Left ventricle myocardium superior (tissue), 1 donor: ENCODE results near the gene MAP2K1. TPM values are rescaled to one million over a fixed set of nuclear protein-coding genes. Genes with fewer than 3 reads are reported as not detected.
"Not testable (repeated sequence)": the region's sequence is repeated elsewhere in the genome, so short reads cannot be mapped to it uniquely, and the experiment has no call there.

Experiments used
- ATAC-seq: fragments of 200-7000 bp; cut with Tn5 transposase; one replicate; pipeline ENCODE4 v1.9.1; 2020; ENCODE audit warnings: mild to moderate bottlenecking, moderate library complexity
- DNase-seq: peaks from one replicate; pipeline ENCODE4 v3.0.0-alpha.2; 2020
- intact Hi-C: fragments of 100-400 bp; cut with micrococcal nuclease; formaldehyde crosslinking; loops from one replicate; pipeline ENCODE4 v1.11.0; 2022
- total RNA-seq: library from RNA; stranded (reverse); fragmentation: NEBNext Ultra II Directional; extraction: Animal tissue kit (Norgen Biotek cat#: 25700); gene quantifications from one replicate; pipeline ENCODE4 v1.2.1, GENCODE V29; 2021
- donor health status: DM: no; HTN: yes; CAD: no; lungs with severe emphysema.

MAP2K1 gene
- total RNA-seq, 1 donor from 2014 or later: 40.4 TPM

DNA sequence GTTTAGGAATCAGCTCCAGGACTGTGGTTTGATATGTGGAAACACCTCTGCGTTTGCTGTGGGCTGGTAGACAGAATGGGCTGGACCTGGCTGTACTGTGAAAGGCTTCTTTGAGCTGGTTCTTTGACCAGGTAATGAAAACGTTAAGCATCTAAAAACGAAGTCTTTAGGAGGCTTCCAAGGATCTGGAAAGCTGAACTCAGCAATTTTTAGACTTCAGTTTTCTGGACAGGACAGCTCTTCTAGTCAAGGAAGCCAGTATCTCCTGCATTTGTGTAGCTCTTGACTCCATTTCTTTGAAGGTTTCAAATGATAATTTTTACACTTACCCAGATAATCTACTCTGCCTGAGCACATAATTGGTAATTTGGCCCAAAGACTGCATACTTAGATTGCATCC lies 25.5 kb downstream of the MAP2K1 start:
- intact Hi-C loops: no loop called here
- no peak for ATAC-seq
- DNase-seq: no peak

DNA sequence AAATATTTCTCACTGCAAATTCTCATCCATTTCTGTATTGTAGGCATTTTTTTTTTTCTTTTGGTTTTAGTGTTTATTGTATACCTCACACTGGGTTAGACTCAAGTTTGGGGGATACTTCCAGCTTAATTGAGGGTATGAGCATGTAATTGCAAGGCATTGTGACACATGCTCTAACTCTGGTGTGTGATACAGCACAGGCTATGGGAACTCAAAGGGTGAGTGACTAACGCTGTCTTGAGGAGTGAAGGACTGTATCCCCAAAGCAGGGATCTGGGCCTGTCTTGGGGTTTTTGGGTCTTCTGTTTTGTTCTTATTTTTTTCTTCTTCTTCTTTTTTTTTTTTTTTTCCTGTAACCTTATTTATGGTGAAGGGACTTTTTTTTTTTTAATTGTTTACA lies 26.9 kb downstream of the MAP2K1 start:
- intact Hi-C loops: no loop called here
- ATAC-seq (no peak), DNase-seq (no peak)

DNA sequence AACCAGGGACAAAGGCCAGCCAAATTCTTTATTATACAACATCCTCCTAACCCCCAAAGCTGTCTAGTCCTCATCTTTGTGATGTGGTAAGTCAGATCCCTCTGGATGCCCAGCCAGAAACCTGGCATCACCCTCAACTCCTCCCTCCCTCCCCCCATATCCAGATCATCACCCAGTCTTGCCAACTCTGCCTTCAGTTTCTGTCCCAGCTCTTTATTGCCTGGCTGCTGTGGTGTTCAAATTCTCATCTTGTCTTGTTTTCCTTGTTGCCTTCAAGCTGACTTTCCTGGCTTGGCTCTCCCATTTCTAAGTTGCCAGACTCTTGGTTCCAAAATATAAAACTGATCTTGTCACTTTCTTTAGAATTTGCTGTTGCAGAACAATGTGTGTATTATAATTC lies 28.6 kb downstream of the MAP2K1 start:
- DNase-seq: no peak
- ATAC-seq: peak; percentile 42
- intact Hi-C loops: no loop called here

DNA sequence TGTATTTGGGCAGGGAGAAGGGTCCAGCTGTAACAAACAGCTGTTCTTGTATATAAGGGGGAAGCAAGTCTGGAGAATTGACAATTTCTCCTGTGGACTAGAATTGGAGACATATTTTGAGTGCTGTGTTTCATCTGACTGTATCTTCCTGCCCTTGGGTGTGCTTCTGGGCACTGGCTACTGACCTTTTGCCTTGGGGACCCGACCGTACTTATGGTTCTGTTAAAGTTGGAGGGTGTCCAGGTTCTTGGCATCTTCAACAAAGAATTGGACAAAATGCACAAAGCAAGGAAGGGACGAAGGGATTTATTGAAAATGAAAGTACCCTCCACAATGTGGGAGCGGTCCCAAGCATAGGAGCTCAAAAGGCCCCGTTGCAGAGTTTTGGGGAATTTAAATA lies 31.0 kb downstream of the MAP2K1 start:
- ATAC-seq (peak; percentile 13), DNase-seq (no peak)
- intact Hi-C loops: no loop called here

DNA sequence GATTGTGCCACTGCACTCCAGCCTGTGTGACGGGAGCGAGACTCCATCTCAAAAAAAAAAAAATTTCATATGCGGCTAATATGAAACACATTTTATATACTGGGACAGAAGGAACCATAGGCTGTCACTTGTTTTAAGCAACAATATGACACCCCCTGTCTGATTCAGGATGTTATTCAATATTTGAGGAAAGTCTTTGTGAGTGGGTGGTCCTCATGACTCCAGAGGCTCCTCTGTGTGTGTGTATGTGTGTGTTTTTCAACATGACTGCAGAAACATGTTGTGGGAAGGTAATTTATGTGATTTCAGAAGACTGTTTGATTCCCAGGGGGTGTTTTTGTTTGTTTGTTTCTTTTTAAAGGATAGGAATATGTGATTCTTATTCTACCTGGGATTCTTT lies 32.8 kb downstream of the MAP2K1 start:
- intact Hi-C loops: no loop called here
- DNase-seq (no peak), ATAC-seq (no peak)

DNA sequence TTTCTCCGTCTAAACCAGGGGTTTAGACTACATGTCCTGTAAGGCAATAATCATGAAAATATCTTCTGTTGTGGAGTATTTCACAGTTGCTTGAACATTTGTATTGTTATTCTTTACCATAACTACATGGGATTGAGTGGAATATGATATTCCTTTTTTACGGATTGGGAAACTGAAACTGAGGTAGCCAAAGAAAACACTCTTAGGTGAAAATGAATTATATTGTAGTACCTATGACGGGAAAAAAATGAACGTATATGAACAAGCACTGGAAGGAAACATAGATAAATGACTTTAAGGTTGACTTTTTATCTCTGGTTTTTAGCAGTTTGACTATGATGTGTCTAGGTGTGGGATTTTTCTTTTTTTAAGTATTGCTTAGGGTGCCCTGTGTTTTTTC lies 35.6 kb downstream of the MAP2K1 start:
- intact Hi-C loops: no loop called here
- no peak for ATAC-seq
- DNase-seq: no peak

DNA sequence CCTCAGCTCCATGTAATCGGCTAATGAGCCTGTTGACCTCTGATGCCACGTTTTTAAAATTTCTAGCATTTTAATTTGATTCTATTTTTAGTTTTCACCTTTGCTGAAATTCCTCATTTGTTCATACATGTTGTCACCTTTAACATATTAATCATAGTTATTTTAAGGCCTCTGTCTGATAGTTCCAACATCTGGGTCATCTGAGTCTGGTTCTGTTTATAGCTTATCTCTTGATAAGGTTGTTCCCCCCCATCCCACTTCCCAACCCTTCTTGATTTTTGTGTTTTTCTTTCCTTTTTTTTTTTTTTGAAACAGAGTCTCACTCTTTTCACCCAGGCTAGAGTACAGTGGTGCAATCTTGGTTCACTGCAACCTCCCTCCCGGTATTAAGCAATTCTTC lies 36.4 kb downstream of the MAP2K1 start:
- ATAC-seq (no peak), DNase-seq (no peak)
- intact Hi-C loops: no loop called here

DNA sequence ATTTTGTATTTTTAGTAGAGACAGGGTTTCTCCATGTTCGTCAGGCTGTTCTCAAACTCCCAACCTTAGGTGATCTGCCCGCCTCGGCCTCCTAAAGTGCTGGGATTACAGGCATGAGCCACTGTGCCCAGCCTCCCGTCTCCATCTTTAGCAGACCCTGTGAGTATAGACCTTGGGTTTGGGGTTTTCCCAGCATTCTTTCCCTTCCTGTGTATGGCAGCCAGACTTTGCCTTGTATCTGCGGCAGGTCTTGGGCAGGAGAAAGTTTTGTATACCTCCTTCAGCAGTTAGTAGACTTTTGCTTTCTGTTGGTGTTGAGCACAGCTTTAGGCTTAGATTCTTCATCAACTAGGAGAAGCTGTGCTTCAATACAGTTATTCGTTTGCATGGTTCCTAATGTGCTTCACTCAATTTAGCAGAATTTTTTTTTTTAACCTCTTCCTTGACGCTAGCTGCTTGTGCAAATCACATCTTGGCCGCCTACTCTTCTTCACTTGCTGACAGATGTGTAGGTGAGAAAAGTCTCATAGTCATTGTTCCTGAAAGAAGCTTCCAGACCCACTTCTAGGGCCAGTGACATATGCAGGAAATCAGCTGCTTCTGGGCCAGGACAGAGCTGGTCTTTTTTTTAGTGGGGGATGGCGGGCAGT lies 38.4 kb downstream of the MAP2K1 start:
- DNase-seq (no peak), ATAC-seq (no peak)
- intact Hi-C loops: no loop called here

DNA sequence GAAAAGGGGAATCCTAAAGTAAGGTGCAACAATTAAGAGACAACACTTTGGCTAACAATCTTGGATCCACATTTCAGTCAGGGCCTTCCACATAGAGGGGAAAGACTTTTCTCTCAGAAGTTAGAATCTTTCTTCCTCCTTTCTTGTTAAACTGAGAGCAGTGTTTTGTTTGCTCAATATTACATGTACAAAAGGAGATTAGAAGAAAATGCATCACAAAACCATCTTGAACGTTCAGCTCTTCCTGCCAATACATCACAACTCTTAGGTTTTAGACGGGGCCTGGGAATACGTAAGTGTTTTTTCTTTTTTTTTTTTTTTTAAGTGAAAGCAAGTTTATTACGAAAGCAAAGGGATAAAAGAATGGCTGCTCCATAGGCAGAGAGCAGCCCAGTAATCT lies 39.1 kb downstream of the MAP2K1 start:
- intact Hi-C loops: no loop called here
- ATAC-seq: no peak
- no peak for DNase-seq

DNA sequence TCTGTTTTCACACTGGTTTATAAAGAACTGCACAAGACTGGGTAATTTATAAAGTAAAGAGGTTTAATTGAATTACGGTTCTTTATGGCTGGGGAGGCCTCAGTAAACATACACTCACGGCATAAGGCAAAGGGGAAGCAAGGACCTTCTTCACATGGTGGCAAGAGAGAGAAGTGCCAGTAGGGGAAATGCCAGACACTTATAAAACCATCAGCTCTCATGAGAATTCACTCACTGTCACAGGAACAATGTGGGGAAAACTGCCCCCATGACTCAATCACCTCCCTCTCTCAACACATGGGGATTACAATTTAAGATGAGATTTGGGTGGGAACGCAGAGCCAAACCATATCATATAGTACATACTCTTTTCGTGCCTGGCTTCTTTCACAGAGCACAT lies 42.4 kb downstream of the MAP2K1 start:
- no peak for DNase-seq
- intact Hi-C loops: no loop called here
- ATAC-seq: no peak

DNA sequence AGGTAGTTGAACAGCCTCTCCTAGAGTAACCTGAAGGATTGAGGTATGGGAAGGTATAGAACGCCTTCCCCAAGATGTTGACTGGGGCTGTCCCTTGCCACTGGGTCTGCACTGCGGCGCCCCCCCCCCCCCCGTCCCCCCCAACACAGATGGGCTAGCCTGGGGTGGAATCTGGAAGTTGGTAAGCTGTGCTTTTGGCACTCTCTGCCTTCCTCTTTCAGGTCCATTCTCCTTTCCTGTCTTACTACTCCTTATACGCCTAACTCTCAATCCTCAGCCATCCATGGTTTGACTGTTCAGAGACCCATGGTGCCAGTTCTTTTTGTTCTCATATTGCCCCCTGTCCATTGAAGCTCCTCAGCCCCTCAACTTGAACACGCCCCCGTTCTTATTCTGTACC lies 42.8 kb downstream of the MAP2K1 start:
- intact Hi-C loops: no loop called here
- no peak for ATAC-seq

DNA sequence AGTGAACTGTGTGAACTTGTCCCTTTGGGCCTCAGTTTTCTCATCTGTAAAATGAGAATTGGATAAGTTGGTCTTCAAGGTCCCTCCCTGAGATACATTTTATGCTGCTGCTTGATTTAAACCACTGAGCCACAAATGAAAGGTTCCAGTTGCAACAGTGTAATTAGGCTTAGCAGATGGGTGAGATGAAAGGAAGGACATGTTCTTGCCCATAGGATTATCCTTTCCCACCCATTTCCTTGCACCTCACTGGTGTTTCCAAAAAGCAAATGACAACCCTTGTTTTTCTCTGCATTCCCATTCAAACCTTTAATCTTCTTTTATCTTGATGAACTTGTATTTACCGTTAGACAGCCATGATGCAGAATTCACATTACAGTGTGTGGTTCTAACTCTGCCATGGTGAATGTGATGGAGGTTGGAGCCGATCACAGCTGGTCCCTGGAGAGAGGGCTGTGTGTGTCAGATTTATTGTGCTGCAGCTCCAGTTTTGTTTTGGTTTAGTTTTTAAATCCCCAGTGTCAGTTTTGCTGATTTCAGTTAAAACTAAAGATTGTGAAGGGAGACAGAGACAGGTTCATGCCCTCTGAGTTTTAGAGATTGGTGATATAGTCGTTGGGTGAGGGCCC lies 44.0 kb downstream of the MAP2K1 start:
- DNase-seq (no peak), ATAC-seq (no peak)
- intact Hi-C loops: no loop called here

More for the DNA sequence above, 42.8 kb downstream of the MAP2K1 start:
- DNase-seq: no peak

DNA sequence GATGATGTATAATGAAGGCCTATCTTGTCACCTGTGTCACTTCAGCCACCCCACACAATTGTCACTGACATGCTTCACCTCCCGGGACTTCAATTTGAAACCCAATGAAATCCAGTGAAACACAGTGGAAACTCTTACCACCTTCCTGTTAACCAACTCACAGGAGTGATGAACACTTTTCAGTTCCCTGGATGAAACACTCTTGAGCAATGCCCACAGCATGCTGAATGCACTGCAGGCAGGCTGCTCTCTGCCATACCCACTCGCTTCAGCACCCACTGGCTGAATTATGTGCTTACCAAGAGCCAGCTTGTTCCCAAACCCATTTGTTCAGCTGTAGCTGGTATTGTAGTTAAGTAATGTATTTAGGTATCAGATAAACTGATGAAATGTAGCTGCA lies 47.0 kb downstream of the MAP2K1 start:
- intact Hi-C loops: no loop called here
- ATAC-seq (no peak), DNase-seq (no peak)

DNA sequence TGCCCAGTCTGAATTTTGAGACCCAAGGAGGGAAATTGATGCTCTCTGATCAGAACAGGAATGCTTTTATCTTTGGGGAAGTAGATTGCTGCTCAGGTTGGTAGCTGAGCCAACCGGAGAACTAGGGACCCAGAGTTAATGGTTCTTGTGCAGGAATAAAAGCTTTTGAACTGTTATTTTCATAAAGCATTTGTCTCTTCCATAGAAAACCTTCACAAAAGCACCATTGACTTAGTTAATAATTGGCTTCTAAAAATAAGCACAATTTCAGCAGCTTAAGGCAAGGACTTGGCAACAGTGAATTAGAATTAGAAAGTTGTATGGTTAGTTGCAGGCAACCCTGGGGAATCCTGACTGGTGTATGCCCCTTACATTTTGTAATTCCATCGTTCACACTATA lies 53.8 kb downstream of the MAP2K1 start:
- DNase-seq (no peak), ATAC-seq (no peak)
- intact Hi-C loops: no loop called here

DNA sequence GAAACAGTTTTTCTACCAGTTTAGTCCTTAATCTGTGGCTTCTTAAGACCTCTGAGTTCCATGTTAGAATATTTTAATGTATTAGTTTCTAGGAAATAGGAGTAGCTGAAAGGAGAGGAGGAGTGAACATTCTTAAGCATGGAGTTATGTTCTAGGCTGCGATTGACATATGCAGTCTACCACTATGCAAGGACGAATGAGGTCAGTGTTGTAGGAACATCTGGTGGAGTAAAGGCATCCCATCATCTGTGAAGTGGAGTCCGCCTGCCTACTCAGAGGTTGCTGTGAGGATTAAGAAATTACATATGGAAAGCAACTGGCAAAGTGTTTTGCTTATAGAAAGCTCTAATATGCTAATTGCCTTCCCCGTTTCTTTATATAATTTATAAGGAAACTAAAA lies 65.7 kb downstream of the MAP2K1 start:
- no peak for ATAC-seq
- no peak for DNase-seq
- intact Hi-C loops: no loop called here

DNA sequence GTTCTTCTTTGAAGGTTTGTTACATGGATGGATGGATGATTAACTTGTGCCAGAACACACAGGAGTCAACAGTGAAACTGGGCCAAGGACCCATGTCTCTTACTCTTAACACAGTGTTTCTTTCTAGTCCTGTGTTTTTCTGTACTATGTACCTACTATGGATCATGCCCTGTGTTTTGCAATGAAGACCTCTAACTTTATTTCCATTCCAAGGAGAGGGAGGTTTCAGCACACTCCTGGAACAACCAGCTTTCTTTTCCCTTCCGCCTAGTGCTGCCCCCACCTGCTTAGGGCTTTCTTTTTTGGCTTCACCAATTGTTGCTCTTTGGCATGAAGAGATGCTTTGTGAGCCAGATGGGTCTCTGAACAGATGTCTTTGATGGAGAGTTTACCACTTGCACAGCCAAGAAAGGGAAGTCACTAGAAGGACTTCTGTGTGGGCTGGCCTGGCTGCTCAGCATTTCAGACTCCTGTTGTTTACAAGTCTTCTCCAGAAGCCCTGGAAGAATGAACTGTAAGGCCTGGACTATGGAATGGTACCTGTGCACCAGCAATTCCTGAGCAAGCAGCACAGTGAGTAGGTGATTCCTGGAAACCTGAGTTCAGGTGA lies 66.4 kb downstream of the MAP2K1 start:
- ATAC-seq: peak; percentile 85
- DNase-seq: no peak
- intact Hi-C loops: no loop called here

DNA sequence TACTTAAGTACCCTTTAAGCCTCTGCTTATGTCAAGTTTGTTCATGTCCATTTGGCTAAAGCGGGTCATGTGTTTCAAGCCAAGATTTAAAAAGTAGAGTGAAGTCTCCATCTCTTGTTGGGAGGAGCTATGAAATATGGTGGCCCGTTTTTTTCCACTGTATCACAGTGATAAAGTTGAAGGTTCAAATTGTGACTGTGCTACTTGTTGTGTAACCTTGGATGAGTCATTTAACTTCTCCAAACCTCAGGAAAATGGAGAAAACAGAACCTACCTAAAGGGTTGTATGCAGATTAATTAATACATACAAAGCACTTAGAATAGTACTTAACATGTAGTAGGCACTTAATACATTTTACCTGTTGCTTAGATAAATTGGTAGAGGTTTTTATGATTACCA lies 67.4 kb downstream of the MAP2K1 start:
- ATAC-seq (no peak), DNase-seq (no peak)
- intact Hi-C loops: no loop called here

DNA sequence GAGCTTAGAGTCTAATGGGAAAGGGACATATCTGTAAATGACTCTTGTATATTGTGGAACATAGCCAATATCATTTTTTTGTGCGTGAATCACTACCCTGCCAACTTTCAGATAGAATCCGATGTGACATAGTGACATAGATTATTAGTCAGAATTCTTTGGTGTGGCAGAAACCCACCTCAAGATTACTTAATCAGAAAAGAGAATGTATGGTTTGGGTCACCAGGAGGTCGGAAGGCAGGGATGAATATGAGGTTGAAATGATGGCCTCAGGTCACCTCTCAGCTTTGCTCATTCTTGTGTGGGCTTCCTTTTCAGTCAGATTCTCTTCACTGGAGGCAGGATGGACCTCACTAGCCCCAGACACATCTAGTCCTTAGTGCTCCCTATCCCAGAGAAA lies 69.5 kb downstream of the MAP2K1 start:
- intact Hi-C loops: no loop called here
- DNase-seq (no peak), ATAC-seq (no peak)

DNA sequence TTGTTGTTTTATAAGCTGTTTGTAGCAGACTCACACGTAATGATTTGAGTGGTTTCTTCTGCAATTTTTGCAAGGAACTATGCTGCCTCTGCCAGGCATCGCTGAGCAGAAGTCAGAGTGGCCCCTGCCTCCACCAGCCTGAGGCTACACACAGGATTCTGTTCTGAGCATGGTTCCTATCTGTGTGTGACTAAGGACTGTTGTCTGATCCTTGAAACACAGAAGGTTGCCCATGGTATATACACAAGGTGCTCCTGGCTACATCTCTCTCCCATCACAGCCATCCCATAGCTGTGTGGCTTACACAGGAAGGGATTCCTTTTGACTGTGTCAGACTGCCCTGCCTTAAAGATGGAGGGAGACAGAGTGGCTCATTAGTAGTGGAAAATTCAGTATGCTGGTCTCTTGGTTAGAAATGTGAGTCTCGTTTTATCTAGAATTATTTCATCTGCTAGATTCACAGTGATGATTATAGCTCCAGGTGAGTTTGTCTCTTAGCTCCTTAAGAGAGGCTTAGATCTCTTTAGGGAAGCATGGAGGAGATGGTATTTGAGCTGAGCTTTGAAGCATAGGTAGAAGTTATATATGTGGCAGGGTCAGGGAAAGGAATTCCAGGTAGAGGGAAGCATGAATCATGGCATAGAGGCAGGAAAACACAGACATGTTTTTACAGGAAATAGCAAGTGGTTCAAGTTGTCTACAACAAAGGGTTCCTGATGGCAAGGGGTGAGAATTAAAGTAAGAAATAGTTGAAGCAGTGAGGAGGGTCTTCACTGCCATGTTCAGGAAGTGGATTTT lies 73.3 kb downstream of the MAP2K1 start:
- intact Hi-C loops: no loop called here
- DNase-seq (no peak), ATAC-seq (no peak)

DNA sequence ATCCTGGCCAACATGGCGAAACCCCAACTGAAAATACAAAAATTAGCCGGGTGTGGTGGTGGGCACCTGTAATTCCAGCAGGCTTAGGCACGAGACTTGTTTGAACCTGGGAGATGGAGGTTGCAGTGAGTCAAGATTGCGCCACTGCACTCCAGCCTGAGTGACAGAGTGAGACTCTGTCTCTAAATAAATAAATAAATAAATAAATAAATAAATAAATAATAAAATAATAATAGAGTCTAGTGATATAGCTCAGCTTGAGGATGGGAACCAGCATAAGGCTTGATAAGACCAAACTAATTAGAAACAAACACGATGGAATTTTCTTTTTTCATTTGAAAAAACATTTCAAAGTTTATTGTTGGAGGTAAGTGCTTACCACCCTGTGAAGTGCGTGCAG lies 74.6 kb downstream of the MAP2K1 start:
- ATAC-seq, intact Hi-C loops, DNase-seq: not testable (repeated sequence)
